WTC11 (cell line): ENCODE data around the gene SLC10A7. TPM values are rescaled to one million over a fixed set of nuclear protein-coding genes. Genes with fewer than 3 reads are reported as not detected.

Source experiments
- ATAC-seq: fragments of 200-7000 bp; cut with Tn5 transposase; 2 replicates; pipeline ENCODE4 v1.10.0; 2021; ENCODE audit warnings: mild to moderate bottlenecking, moderate library complexity
- CTCF ChIA-PET: fragments of 300-600 bp; sonication (Branson Sonifier 250); formaldehyde crosslinking; loops from one replicate; lab custom pipeline; 2021; ENCODE audit warnings: antibody characterized with exemption; lab: Charles Lee
- POLR2A ChIA-PET: fragments of 350-600 bp; sonication (Branson Sonifier 250); formaldehyde crosslinking; loops from one replicate; lab custom pipeline; 2021; ENCODE audit warnings: antibody characterized with exemption; lab: Charles Lee
- DNase-seq: peaks from one replicate; pipeline ENCODE4 v3.0.0; 2021; ENCODE audit warnings: low spot score
- H3K27ac Mint-ChIP-seq: 2 replicates; pipeline ENCODE4 v1.8.0; 2021; ENCODE audit warnings: mixed read lengths
- H3K27me3 Mint-ChIP-seq: 2 replicates; pipeline ENCODE4 v1.8.0; 2021; ENCODE audit warnings: low read depth, mild to moderate bottlenecking, moderate library complexity, mixed read lengths
- H3K36me3 Mint-ChIP-seq: 2 replicates; pipeline ENCODE4 v1.8.0; 2021; ENCODE audit warnings: mixed read lengths
- H3K4me1 Mint-ChIP-seq: 2 replicates; pipeline ENCODE4 v1.8.0; 2022; ENCODE audit warnings: mixed read lengths
- H3K4me3 Mint-ChIP-seq: 2 replicates; pipeline ENCODE4 v1.8.0; 2021; ENCODE audit warnings: mild to moderate bottlenecking, moderate library complexity, mixed read lengths
- H3K9me3 Mint-ChIP-seq: 2 replicates; pipeline ENCODE4 v1.8.0; 2021; ENCODE audit warnings: mixed read lengths
- CBFB ChIP-seq: sonication (generic); formaldehyde crosslinking; IDR thresholded peaks from 2 replicates; pipeline ENCODE4 v1.8.1; 2022; ENCODE audit warnings: mild to moderate bottlenecking, low read depth, missing genetic modification reagents
- EMX1 ChIP-seq: fragments of 250-450 bp; sonication (Bioruptor Pico); IDR thresholded peaks from 2 replicates; pipeline ENCODE4 v1.8.0; 2021; ENCODE audit warnings: mild to moderate bottlenecking
- ESRRA ChIP-seq: sonication (generic); formaldehyde crosslinking; IDR thresholded peaks from 2 replicates; pipeline ENCODE4 v1.8.1; 2022; ENCODE audit warnings: mild to moderate bottlenecking, missing genetic modification reagents, borderline replicate concordance
- GABPB1 ChIP-seq: sonication (generic); formaldehyde crosslinking; IDR thresholded peaks from 2 replicates; pipeline ENCODE4 v1.8.1; 2023; ENCODE audit warnings: mild to moderate bottlenecking, missing genetic modification reagents
- MYBL2 ChIP-seq: sonication (generic); formaldehyde crosslinking; IDR thresholded peaks from 2 replicates; pipeline ENCODE4 v1.8.1; 2023; ENCODE audit warnings: mild to moderate bottlenecking, moderate library complexity, missing genetic modification reagents
- NR1H2 ChIP-seq: sonication (generic); formaldehyde crosslinking; IDR thresholded peaks from 2 replicates; pipeline ENCODE4 v1.9.0; 2021; ENCODE audit warnings: mild to moderate bottlenecking, moderate library complexity, missing genetic modification reagents
- NR2C2 ChIP-seq: sonication (generic); formaldehyde crosslinking; IDR thresholded peaks from 2 replicates; pipeline ENCODE4 v1.8.0; 2022; ENCODE audit warnings: mild to moderate bottlenecking, missing genetic modification reagents
- NR3C1 ChIP-seq: sonication (generic); formaldehyde crosslinking; conservative IDR thresholded peaks from 2 replicates; pipeline ENCODE4 v1.8.1; 2023; ENCODE audit warnings: low read depth, mild to moderate bottlenecking, missing genetic modification reagents
- PRRX2 ChIP-seq: fragments of 250-450 bp; sonication (Bioruptor Pico); IDR thresholded peaks from 2 replicates; pipeline ENCODE4 v1.8.0; 2021; ENCODE audit warnings: mild to moderate bottlenecking
- RORB ChIP-seq: fragments of 250-450 bp; sonication (Bioruptor Pico); IDR thresholded peaks from 2 replicates; pipeline ENCODE4 v1.9.0; 2021; ENCODE audit warnings: mild to moderate bottlenecking
- SMAD3 ChIP-seq: sonication (generic); formaldehyde crosslinking; IDR thresholded peaks from 2 replicates; pipeline ENCODE4 v1.8.0; 2022; ENCODE audit warnings: missing genetic modification reagents, mild to moderate bottlenecking, borderline replicate concordance
- TCF7 ChIP-seq: sonication (generic); formaldehyde crosslinking; IDR thresholded peaks from 2 replicates; pipeline ENCODE4 v1.8.0; 2022; ENCODE audit warnings: mild to moderate bottlenecking, low read depth, missing genetic modification reagents, moderate library complexity
- TEAD1 ChIP-seq: sonication (generic); formaldehyde crosslinking; IDR thresholded peaks from 2 replicates; pipeline ENCODE4 v1.8.0; 2022; ENCODE audit warnings: mild to moderate bottlenecking, missing genetic modification reagents
- TEAD4 ChIP-seq: sonication (generic); formaldehyde crosslinking; IDR thresholded peaks from 2 replicates; pipeline ENCODE4 v1.8.0; 2022; ENCODE audit warnings: mild to moderate bottlenecking, missing genetic modification reagents
- ZNF219 ChIP-seq: sonication (generic); formaldehyde crosslinking; IDR thresholded peaks from 2 replicates; pipeline ENCODE4 v1.8.0; 2023; ENCODE audit warnings: missing genetic modification reagents, mild to moderate bottlenecking, borderline replicate concordance
- ZNF232 ChIP-seq: sonication (generic); formaldehyde crosslinking; IDR thresholded peaks from 2 replicates; pipeline ENCODE4 v1.8.0; 2022; ENCODE audit warnings: mild to moderate bottlenecking, missing genetic modification reagents
- ZNF317 ChIP-seq: sonication (generic); formaldehyde crosslinking; IDR thresholded peaks from 2 replicates; pipeline ENCODE4 v1.8.1; 2023; ENCODE audit warnings: low read depth, mild to moderate bottlenecking, moderate library complexity, missing genetic modification reagents, borderline replicate concordance
- ZNF423 ChIP-seq: fragments of 250-450 bp; sonication (Bioruptor Pico); IDR thresholded peaks from 2 replicates; pipeline ENCODE4 v2.1.2; 2022; ENCODE audit warnings: mild to moderate bottlenecking, moderate library complexity
- ZNF671 ChIP-seq: fragments of 250-450 bp; sonication (Bioruptor Pico); IDR thresholded peaks from 2 replicates; pipeline ENCODE4 v1.8.0; 2021; ENCODE audit warnings: mild to moderate bottlenecking
- total RNA-seq: library from RNA; stranded (reverse); gene quantifications from 3 replicates; pipeline ENCODE4 v1.2.3, GENCODE V29; 2021
- TF ChIP-seq, protein P1 (sequence below): fragments of 250-450 bp; sonication (Bioruptor Pico); IDR thresholded peaks from 2 replicates; pipeline ENCODE4 v1.8.0; 2021; ENCODE audit warnings: mild to moderate bottlenecking
- TF ChIP-seq, protein P2 (sequence below): fragments of 250-450 bp; sonication (Bioruptor Pico); IDR thresholded peaks from 2 replicates; pipeline ENCODE4 v1.9.0; 2021; ENCODE audit warnings: mild to moderate bottlenecking
- TF ChIP-seq, protein P3 (sequence below): sonication (generic); formaldehyde crosslinking; IDR thresholded peaks from 2 replicates; pipeline ENCODE4 v1.8.0; 2022; ENCODE audit warnings: mild to moderate bottlenecking, missing genetic modification reagents
- TF ChIP-seq, protein P4 (sequence below): sonication (generic); formaldehyde crosslinking; IDR thresholded peaks from 2 replicates; pipeline ENCODE4 v1.8.0; 2022; ENCODE audit warnings: mild to moderate bottlenecking, missing genetic modification reagents
- TF ChIP-seq, protein P5 (sequence below): sonication (generic); formaldehyde crosslinking; IDR thresholded peaks from 2 replicates; pipeline ENCODE4 v1.8.1; 2022; ENCODE audit warnings: mild to moderate bottlenecking, moderate library complexity, missing genetic modification reagents
- TF ChIP-seq, protein P6 (sequence below): sonication (generic); formaldehyde crosslinking; IDR thresholded peaks from 2 replicates; pipeline ENCODE4 v1.8.0; 2023; ENCODE audit warnings: mild to moderate bottlenecking, missing genetic modification reagents
- TF ChIP-seq, protein P7 (sequence below): sonication (generic); formaldehyde crosslinking; IDR thresholded peaks from 2 replicates; pipeline ENCODE4 v1.8.0; 2022; ENCODE audit warnings: mild to moderate bottlenecking, missing genetic modification reagents

SLC10A7 gene
- total RNA-seq, 1 experiment from 2014 or later = 5.0 TPM

DNA sequence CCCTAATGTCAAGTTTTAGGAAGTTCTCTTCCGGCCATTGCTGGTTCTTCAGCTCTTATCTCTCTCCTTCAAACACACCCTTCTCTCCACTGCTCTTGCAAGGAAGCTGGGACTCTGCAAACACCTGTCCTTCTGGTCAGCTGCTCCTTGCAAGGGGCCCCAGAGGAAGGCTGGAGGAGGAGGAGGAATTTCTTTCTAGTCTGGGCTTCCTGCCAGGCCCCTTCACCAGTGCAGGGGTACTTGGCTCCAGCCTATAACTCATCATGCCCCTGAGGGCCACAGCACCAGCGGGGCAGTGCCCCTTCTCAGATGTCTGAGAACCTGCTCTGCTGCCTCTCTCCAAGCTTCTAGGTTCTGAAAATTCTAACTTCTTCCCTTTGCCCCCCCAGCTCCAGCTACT is 260.7 kb downstream of the SLC10A7 start:
- DNase-seq = no peak
- H3K4me3 Mint-ChIP-seq = no peak overlapping the region
- H3K4me1 Mint-ChIP-seq = peaks cover 7% of the 10 kb centered on the region
- TF ChIP-seq NR3C1 (CRISPR knock-in tag) (no peak), TCF7 (CRISPR knock-in tag) (no peak), EMX1 (CRISPR knock-in tag) (no peak)
- H3K27me3 Mint-ChIP-seq = no peaks in the 10 kb centered on the region
- no peak for ATAC-seq
- H3K9me3 Mint-ChIP-seq = no peaks in the 10 kb centered on the region
- POLR2A ChIA-PET = no interaction called here
- CTCF ChIA-PET = no interaction called here
- H3K27ac Mint-ChIP-seq = no peak overlapping the region
- H3K36me3 Mint-ChIP-seq = no peaks in the 10 kb centered on the region

DNA sequence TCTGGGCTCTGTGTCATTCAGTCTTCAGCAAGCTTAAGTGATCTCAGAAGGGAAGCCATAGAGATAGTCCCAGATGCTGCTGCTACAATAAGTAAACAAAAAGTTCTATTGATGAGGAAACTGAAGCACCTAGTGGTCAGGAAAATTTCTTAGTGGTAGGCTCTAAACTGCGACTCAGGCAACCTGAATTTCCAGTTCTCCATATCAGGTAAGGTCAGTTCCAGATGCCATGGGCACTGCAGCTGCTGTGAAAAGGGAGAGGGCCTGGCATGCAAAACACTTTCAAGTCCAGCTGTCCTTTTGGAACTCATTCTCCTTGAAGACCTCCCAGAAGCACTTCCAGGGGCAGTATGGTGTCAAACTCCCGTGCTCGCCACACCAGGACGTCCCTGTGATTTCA is 261.2 kb downstream of the SLC10A7 start:
- no peak overlapping the region for H3K27ac Mint-ChIP-seq
- H3K4me1 Mint-ChIP-seq = peaks cover 2% of the 10 kb centered on the region
- CTCF ChIA-PET = interaction anchor here (1.2 kb wide), 1 partner anchor 66 kb away, joined by 3 read pairs; no protein-coding TSS in a partner anchor
- H3K9me3 Mint-ChIP-seq = no peaks in the 10 kb centered on the region
- no peak for TF ChIP-seq RORB (CRISPR knock-in tag)
- TF ChIP-seq, protein P1, sequence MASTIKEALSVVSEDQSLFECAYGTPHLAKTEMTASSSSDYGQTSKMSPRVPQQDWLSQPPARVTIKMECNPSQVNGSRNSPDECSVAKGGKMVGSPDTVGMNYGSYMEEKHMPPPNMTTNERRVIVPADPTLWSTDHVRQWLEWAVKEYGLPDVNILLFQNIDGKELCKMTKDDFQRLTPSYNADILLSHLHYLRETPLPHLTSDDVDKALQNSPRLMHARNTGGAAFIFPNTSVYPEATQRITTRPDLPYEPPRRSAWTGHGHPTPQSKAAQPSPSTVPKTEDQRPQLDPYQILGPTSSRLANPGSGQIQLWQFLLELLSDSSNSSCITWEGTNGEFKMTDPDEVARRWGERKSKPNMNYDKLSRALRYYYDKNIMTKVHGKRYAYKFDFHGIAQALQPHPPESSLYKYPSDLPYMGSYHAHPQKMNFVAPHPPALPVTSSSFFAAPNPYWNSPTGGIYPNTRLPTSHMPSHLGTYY (CRISPR knock-in tag) = no peak
- TF ChIP-seq ZNF232 (CRISPR knock-in tag) = no peak
- no peak for TF ChIP-seq ZNF423 (CRISPR knock-in tag)
- TF ChIP-seq, protein P2, sequence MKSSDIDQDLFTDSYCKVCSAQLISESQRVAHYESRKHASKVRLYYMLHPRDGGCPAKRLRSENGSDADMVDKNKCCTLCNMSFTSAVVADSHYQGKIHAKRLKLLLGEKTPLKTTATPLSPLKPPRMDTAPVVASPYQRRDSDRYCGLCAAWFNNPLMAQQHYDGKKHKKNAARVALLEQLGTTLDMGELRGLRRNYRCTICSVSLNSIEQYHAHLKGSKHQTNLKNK (CRISPR knock-in tag) = no peak
- TF ChIP-seq NR1H2 (CRISPR knock-in tag) = no peak
- TF ChIP-seq ZNF317 (CRISPR knock-in tag) = no peak
- TF ChIP-seq ESRRA (CRISPR knock-in tag) = no peak
- no peak for TF ChIP-seq SMAD3 (CRISPR knock-in tag)
- no peak for TF ChIP-seq ZNF219
- TF ChIP-seq, protein P3, sequence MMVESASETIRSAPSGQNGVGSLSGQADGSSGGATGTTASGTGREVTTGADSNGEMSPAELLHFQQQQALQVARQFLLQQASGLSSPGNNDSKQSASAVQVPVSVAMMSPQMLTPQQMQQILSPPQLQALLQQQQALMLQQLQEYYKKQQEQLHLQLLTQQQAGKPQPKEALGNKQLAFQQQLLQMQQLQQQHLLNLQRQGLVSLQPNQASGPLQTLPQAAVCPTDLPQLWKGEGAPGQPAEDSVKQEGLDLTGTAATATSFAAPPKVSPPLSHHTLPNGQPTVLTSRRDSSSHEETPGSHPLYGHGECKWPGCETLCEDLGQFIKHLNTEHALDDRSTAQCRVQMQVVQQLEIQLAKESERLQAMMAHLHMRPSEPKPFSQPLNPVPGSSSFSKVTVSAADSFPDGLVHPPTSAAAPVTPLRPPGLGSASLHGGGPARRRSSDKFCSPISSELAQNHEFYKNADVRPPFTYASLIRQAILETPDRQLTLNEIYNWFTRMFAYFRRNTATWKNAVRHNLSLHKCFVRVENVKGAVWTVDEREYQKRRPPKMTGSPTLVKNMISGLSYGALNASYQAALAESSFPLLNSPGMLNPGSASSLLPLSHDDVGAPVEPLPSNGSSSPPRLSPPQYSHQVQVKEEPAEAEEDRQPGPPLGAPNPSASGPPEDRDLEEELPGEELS (CRISPR knock-in tag) = no peak
- TF ChIP-seq ZNF671 = no peak
- no peak for TF ChIP-seq GABPB1
- POLR2A ChIA-PET = no interaction called here
- H3K4me3 Mint-ChIP-seq = no peak overlapping the region
- no peak for ATAC-seq
- no peaks in the 10 kb centered on the region for H3K36me3 Mint-ChIP-seq
- DNase-seq = no peak
- H3K27me3 Mint-ChIP-seq = no peaks in the 10 kb centered on the region

DNA sequence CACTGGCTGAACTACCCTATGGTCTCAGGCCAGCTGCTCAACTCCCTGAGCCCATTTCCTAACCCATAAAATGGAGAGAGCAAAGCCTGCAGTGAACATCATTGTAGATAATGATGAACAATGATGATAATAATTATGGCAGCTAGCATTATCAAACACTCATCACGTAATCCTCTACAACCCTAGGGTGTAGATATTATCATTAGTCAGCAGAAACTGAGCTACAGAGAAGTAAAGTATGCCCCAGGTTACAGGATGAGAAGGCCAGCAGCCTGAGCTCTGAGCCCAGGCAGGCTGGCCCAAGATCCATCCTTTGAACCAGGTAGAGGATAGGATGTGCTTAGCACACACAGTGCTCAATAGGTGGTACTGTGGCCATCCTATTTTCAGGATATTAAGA is 264.2 kb downstream of the SLC10A7 start:
- H3K27ac Mint-ChIP-seq = no peak overlapping the region
- no peaks in the 10 kb centered on the region for H3K9me3 Mint-ChIP-seq
- ChIA-PET CTCF (no interaction called here), POLR2A (no interaction called here)
- no peaks in the 10 kb centered on the region for H3K36me3 Mint-ChIP-seq
- no peaks in the 10 kb centered on the region for H3K4me1 Mint-ChIP-seq
- no peaks in the 10 kb centered on the region for H3K27me3 Mint-ChIP-seq
- ATAC-seq = no peak
- no peak overlapping the region for H3K4me3 Mint-ChIP-seq
- DNase-seq = no peak
- TF ChIP-seq, protein P4, sequence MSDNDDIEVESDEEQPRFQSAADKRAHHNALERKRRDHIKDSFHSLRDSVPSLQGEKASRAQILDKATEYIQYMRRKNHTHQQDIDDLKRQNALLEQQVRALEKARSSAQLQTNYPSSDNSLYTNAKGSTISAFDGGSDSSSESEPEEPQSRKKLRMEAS (CRISPR knock-in tag) = no peak
- TF ChIP-seq, protein P5, sequence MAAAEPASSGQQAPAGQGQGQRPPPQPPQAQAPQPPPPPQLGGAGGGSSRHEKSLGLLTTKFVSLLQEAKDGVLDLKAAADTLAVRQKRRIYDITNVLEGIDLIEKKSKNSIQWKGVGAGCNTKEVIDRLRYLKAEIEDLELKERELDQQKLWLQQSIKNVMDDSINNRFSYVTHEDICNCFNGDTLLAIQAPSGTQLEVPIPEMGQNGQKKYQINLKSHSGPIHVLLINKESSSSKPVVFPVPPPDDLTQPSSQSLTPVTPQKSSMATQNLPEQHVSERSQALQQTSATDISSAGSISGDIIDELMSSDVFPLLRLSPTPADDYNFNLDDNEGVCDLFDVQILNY (CRISPR knock-in tag) = no peak
- TF ChIP-seq TEAD4 (CRISPR knock-in tag) (no peak), MYBL2 (CRISPR knock-in tag) (no peak), TEAD1 (no peak), NR2C2 (CRISPR knock-in tag) (no peak), CBFB (CRISPR knock-in tag) (no peak), PRRX2 (no peak), NR1H2 (CRISPR knock-in tag) (no peak), NR3C1 (CRISPR knock-in tag) (no peak)
- TF ChIP-seq, protein P6, sequence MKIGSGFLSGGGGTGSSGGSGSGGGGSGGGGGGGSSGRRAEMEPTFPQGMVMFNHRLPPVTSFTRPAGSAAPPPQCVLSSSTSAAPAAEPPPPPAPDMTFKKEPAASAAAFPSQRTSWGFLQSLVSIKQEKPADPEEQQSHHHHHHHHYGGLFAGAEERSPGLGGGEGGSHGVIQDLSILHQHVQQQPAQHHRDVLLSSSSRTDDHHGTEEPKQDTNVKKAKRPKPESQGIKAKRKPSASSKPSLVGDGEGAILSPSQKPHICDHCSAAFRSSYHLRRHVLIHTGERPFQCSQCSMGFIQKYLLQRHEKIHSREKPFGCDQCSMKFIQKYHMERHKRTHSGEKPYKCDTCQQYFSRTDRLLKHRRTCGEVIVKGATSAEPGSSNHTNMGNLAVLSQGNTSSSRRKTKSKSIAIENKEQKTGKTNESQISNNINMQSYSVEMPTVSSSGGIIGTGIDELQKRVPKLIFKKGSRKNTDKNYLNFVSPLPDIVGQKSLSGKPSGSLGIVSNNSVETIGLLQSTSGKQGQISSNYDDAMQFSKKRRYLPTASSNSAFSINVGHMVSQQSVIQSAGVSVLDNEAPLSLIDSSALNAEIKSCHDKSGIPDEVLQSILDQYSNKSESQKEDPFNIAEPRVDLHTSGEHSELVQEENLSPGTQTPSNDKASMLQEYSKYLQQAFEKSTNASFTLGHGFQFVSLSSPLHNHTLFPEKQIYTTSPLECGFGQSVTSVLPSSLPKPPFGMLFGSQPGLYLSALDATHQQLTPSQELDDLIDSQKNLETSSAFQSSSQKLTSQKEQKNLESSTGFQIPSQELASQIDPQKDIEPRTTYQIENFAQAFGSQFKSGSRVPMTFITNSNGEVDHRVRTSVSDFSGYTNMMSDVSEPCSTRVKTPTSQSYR (CRISPR knock-in tag) = no peak
- TF ChIP-seq, protein P7, sequence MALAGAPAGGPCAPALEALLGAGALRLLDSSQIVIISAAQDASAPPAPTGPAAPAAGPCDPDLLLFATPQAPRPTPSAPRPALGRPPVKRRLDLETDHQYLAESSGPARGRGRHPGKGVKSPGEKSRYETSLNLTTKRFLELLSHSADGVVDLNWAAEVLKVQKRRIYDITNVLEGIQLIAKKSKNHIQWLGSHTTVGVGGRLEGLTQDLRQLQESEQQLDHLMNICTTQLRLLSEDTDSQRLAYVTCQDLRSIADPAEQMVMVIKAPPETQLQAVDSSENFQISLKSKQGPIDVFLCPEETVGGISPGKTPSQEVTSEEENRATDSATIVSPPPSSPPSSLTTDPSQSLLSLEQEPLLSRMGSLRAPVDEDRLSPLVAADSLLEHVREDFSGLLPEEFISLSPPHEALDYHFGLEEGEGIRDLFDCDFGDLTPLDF (CRISPR knock-in tag) = no peak
